A549 (cell line): ENCODE measurements around the gene TEX2. TPM values are rescaled to one million over a fixed set of nuclear protein-coding genes. Genes with fewer than 3 reads are reported as not detected.
A peak's percentile ranks its signal among the peaks of the same experiment; 100 is the strongest.

Experiments
- ATAC-seq, 2 experiments: fragments of 200-7000 bp in 1 of 2; fragments of >200 bp in 1 of 2; cut with Nextera tagmentation in 1 of 2; cut with Tn5 transposase in 1 of 2; 3 replicates each; pipeline versions ENCODE4 v1.8.0 to v1.9.1; 2018 to 2020; ENCODE audit warnings: mild to moderate bottlenecking in 1 of 2, moderate library complexity in 1 of 2
- CTCF ChIA-PET: fragments of 300-600 bp; sonication (Branson Sonifier 250); formaldehyde crosslinking; extraction: SDS; loops from one replicate; lab custom pipeline; 2021; ENCODE audit warnings: antibody characterized with exemption, inconsistent platforms; lab: Yijun Ruan, JAX
- POLR2A ChIA-PET: fragments of 350-600 bp; formaldehyde crosslinking; extraction: SDS; loops from one replicate; lab custom pipeline; 2021; ENCODE audit warnings: antibody characterized with exemption, inconsistent platforms; lab: Yijun Ruan, JAX
- DNase-seq, 2 experiments: peaks; one replicate each; pipeline versions ENCODE4 v3.0.0 to v3.0.0-alpha.2; 2011 to 2016; ENCODE audit warnings: low read depth in 1 of 2, low spot score in 1 of 2
- FAIRE-seq: peaks from 2 replicates; lab custom pipeline; 2011; peaks lifted over from hg19 to GRCh38; lab: Jason Lieb, UNC
- H3K27ac ChIP-seq, 2 experiments: fragments of >200 bp; sonication (Bioruptor Twin); formaldehyde crosslinking; 3 replicates each; pipeline ENCODE4 v1.5.1; 2016 to 2017
- H3K4me1 ChIP-seq: fragments of >200 bp; sonication (Bioruptor Twin); formaldehyde crosslinking; 3 replicates; pipeline ENCODE4 v1.6.1; 2016
- H3K4me2 ChIP-seq: fragments of >200 bp; sonication (Bioruptor Twin); formaldehyde crosslinking; 3 replicates; pipeline ENCODE4 v1.6.1; 2016
- H3K4me3 ChIP-seq: fragments of >200 bp; sonication (Bioruptor Twin); formaldehyde crosslinking; 3 replicates; pipeline ENCODE4 v1.5.1; 2016
- H3K9me3 ChIP-seq: fragments of >200 bp; sonication (Bioruptor Twin); formaldehyde crosslinking; 3 replicates; pipeline ENCODE4 v1.6.1; 2016
- ATOH8 ChIP-seq: fragments of 250-450 bp; sonication (Bioruptor Pico); IDR thresholded peaks from 2 replicates; pipeline ENCODE4 v1.5.0; 2020; ENCODE audit warnings: low read depth, mild to moderate bottlenecking, moderate library complexity
- ELK1 ChIP-seq: fragments of 150-350 bp; IDR thresholded peaks from 2 replicates; pipeline ENCODE4 v1.6.1; 2014; ENCODE audit warnings: low read depth, mild to moderate bottlenecking, low read length
- ESRRA ChIP-seq: fragments of 150-350 bp; IDR thresholded peaks from 2 replicates; pipeline ENCODE4 v1.6.1; 2014; ENCODE audit warnings: mild to moderate bottlenecking, low read length, borderline replicate concordance
- FOSL2 ChIP-seq, 2 experiments: fragments of 450-650 bp in 1 of 2; fragments of >200 bp in 1 of 2; sonication (Bioruptor Twin) in 1 of 2; formaldehyde crosslinking; IDR thresholded peaks; 2 replicates each; pipeline versions ENCODE4 v1.5.0 to v1.6.1; 2016 to 2020; ENCODE audit warnings: mild to moderate bottlenecking in 1 of 2, moderate library complexity in 1 of 2
- FOXS1 ChIP-seq: fragments of 250-450 bp; sonication (Bioruptor Pico); IDR thresholded peaks from 2 replicates; pipeline ENCODE4 v1.5.0; 2020; ENCODE audit warnings: mild to moderate bottlenecking, moderate library complexity
- GATA3 ChIP-seq: IDR thresholded peaks from 2 replicates; pipeline ENCODE4 v1.6.1; 2012; ENCODE audit warnings: borderline replicate concordance
- MAFK ChIP-seq: fragments of 450-650 bp; IDR thresholded peaks from 2 replicates; pipeline ENCODE4 v1.6.1; 2014; ENCODE audit not compliant: partially characterized antibody
- MAZ ChIP-seq: fragments of 150-350 bp; IDR thresholded peaks from 2 replicates; pipeline ENCODE4 v1.6.1; 2014; ENCODE audit warnings: antibody characterized with exemption, low read depth, low read length, borderline replicate concordance
- NR3C1 ChIP-seq: fragments of >200 bp; sonication (Bioruptor Twin); formaldehyde crosslinking; IDR thresholded peaks from 3 replicates; pipeline ENCODE4 v1.6.1; 2017
- RAD21 ChIP-seq, 2 experiments: fragments of >200 bp in 1 of 2; sonication (Bioruptor Twin) in 1 of 2; formaldehyde crosslinking in 1 of 2; IDR thresholded peaks in 1 of 2; conservative IDR thresholded peaks in 1 of 2; 2 replicates in 1 of 2; 3 replicates in 1 of 2; pipeline ENCODE4 v1.6.1; 2012 to 2018; ENCODE audit warnings: inconsistent platforms in 1 of 2
- REST ChIP-seq: fragments of 200-600 bp; sonication (generic); IDR thresholded peaks from 2 replicates; pipeline ENCODE4 v1.6.1; 2016; ENCODE audit warnings: antibody characterized with exemption, mild to moderate bottlenecking, moderate library complexity
- SMC3 ChIP-seq: fragments of >200 bp; sonication (Bioruptor Twin); formaldehyde crosslinking; IDR thresholded peaks from 3 replicates; pipeline ENCODE4 v1.6.1; 2018; ENCODE audit warnings: inconsistent platforms
- TFCP2L1 ChIP-seq: fragments of 250-450 bp; sonication (Bioruptor Pico); IDR thresholded peaks from 2 replicates; pipeline ENCODE4 v1.5.0; 2021; ENCODE audit warnings: mild to moderate bottlenecking
- ZC3H11A ChIP-seq: fragments of 450-650 bp; IDR thresholded peaks from 2 replicates; pipeline ENCODE4 v1.6.1; 2014; ENCODE audit warnings: antibody characterized with exemption, mild to moderate bottlenecking
- ZSCAN20 ChIP-seq: fragments of 250-450 bp; sonication (Bioruptor Pico); IDR thresholded peaks from 2 replicates; pipeline ENCODE4 v1.8.0; 2022; ENCODE audit warnings: mild to moderate bottlenecking, moderate library complexity
- WGBS: methylation state at CpG from one replicate; pipeline ENCODE4 v1.1.6; 2017; ENCODE audit errors: missing lambda C conversion rate; 5-methylcytosine and 5-hydroxymethylcytosine counted together
- polyA plus RNA-seq, 4 experiments: library from polyadenylated mRNA; depleted of rRNA in 3 of 4; stranded (reverse); fragments of >200 nt; fragmentation: RNase III in 1 of 4; extraction: RNeasy Plus Mini Kit Qiagen cat#74134 plus additional on column Dnase treatment in 1 of 4; gene quantifications; 2 replicates in 3 of 4; 3 replicates in 1 of 4; pipeline ENCODE4 v1.2.3, GENCODE V29; 2011 to 2017
- TF ChIP-seq, protein P1 (sequence below): IDR thresholded peaks from 2 replicates; pipeline ENCODE4 v1.6.1; 2012; ENCODE audit warnings: low read depth, borderline replicate concordance
- TF ChIP-seq, protein P2 (sequence below): fragments of >200 bp; sonication (Bioruptor Twin); formaldehyde crosslinking; IDR thresholded peaks from 3 replicates; pipeline ENCODE4 v1.5.1; 2016

The TEX2 gene
- polyA plus RNA-seq, 2 of the 4 experiments (the other 2 are of a cell fraction): 9.3 to 16.2 TPM

DNA sequence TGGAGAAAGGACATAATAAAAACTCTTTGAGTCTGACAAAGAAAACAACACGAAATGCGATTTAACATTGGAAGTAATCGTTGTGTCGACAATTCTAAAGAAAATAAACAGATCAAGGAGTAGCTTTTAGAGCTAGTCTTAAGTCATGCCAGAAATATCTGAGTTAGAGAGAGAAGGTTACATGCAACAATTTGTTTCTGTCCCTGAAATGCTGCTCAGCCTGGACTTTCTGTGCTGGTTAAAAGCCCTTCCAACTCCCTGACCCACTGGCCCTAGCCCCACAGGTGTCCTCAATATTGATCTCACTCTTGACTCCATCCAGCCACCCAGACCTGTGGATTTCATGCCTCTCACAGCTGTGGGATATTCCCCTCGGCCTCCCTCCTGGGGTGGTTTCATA is 33.2 kb upstream of the TEX2 start:
- TF ChIP-seq GATA3 (no peak), MAFK (peak; percentile 9)
- Histone ChIP-seq H3K9me3 (peaks cover 9% of the 10 kb centered on the region), H3K27ac (no peak overlapping the region), H3K4me2 (no peak overlapping the region), H3K4me1 (no peaks in the 10 kb centered on the region), H3K4me3 (no peak overlapping the region)
- DNase-seq: no peak
- FAIRE-seq: no peak
- POLR2A ChIA-PET: no interaction called here
- CTCF ChIA-PET: interaction anchor here (1.0 to 34.6 kb wide), 5 partner anchors 9 to 122 kb away, joined by 3 to 776 read pairs (median 4); no protein-coding TSS in a partner anchor
- WGBS: 78% methylated on average over 5 of the region's 5 CpGs
- ATAC-seq: no peak

- ATAC-seq (no peak), FAIRE-seq (no peak), DNase-seq (no peak)
- Histone ChIP-seq H3K4me3 (no peak overlapping the region), H3K27ac (no peak overlapping the region), H3K9me3 (peaks cover 13% of the 10 kb centered on the region), H3K4me2 (no peak overlapping the region), H3K4me1 (no peaks in the 10 kb centered on the region)
- ChIA-PET POLR2A (no interaction called here), CTCF (interaction anchor here (0.6 to 34.6 kb wide), 5 partner anchors 9 to 162 kb away, joined by 3 to 776 read pairs (median 3); no protein-coding TSS in a partner anchor)
- TF ChIP-seq TFCP2L1: no peak
- TF ChIP-seq MAZ: no peak
- TF ChIP-seq ZC3H11A: no peak
- TF ChIP-seq NR3C1: no peak
- 74% methylated on average over 3 of the region's 3 CpGs for WGBS
Observed at GRCh38 chr17:64295146-64295545, 32.1 kb upstream of the TEX2 start.

DNA sequence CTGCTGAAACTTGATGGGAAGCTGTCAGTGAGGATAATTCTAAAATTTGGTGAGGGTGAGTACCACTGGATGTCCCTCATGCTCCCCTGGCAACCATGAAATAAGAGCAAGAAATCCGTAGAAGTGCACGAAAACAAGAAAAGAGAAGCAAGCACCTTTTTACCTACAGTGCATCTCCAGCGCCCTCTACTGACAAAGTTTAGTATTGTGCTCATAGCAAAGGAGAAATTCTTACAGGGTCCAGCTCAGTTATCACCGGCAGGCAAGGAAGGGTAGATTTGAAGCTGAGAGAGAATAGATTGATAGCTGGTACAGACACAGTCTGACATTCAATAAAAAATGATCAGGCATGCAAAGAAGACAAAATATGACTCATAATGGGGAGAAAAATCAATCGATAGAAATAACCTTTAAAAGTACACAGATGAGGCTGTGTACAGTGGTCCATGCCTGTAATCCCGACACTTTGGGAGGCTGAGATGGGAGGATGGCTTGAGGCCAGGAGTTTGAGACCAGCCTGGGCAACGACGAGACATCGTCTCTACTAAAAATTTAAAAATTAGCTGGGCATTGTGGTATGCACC is 28.3 kb upstream of the TEX2 start:
- 35% methylated on average over 9 of the region's 9 CpGs for WGBS
- TF ChIP-seq ESRRA (no peak), SMC3 (no peak), ELK1 (no peak), RAD21 (conservative IDR thresholded peaks at IDR 0.05 in 1 of 2, IDR thresholded peaks at IDR 0.05 in 1 of 2) (peak in 1 of 2 experiments; percentile 55; a peak in 2 of 5 replicates), REST (no peak), FOXS1 (no peak), FOSL2 (IDR thresholded peaks at IDR 0.05) (no peak), FOSL2 (CRISPR knock-in tag; IDR thresholded peaks at IDR 0.05) (peak; percentile 29; the same call in 1 of the 2 replicates), ZSCAN20 (no peak), ATOH8 (no peak)
- TF ChIP-seq, protein P1, sequence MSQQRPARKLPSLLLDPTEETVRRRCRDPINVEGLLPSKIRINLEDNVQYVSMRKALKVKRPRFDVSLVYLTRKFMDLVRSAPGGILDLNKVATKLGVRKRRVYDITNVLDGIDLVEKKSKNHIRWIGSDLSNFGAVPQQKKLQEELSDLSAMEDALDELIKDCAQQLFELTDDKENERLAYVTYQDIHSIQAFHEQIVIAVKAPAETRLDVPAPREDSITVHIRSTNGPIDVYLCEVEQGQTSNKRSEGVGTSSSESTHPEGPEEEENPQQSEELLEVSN: no peak
- TF ChIP-seq, protein P2, sequence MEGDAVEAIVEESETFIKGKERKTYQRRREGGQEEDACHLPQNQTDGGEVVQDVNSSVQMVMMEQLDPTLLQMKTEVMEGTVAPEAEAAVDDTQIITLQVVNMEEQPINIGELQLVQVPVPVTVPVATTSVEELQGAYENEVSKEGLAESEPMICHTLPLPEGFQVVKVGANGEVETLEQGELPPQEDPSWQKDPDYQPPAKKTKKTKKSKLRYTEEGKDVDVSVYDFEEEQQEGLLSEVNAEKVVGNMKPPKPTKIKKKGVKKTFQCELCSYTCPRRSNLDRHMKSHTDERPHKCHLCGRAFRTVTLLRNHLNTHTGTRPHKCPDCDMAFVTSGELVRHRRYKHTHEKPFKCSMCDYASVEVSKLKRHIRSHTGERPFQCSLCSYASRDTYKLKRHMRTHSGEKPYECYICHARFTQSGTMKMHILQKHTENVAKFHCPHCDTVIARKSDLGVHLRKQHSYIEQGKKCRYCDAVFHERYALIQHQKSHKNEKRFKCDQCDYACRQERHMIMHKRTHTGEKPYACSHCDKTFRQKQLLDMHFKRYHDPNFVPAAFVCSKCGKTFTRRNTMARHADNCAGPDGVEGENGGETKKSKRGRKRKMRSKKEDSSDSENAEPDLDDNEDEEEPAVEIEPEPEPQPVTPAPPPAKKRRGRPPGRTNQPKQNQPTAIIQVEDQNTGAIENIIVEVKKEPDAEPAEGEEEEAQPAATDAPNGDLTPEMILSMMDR: peak; percentile 46
- TF ChIP-seq, all 56 proteins: peak for 3
- FAIRE-seq (no peak), ATAC-seq (no peak), DNase-seq (peak in 1 of 2 experiments; percentile 52)
- no peak overlapping the region for H3K4me3 ChIP-seq
- CTCF ChIA-PET: interaction anchor here (0.6 to 34.6 kb wide), 22 partner anchors 9 to 402 kb away, joined by 3 to 776 read pairs (median 4); no protein-coding TSS in a partner anchor
- H3K4me2 ChIP-seq: no peak overlapping the region
- POLR2A ChIA-PET: no interaction called here
- H3K27ac ChIP-seq: no peak overlapping the region
- peaks cover 13% of the 10 kb centered on the region for H3K9me3 ChIP-seq
- no peaks in the 10 kb centered on the region for H3K4me1 ChIP-seq
